ENCODE data around the gene CFAP43.

GRCh38 chr10:104202231-104202630, 29.9 kb downstream of the CFAP43 start:
- TF ChIP-seq ZNF317 (CRISPR knock-in tag; IDR thresholded peaks at IDR 0.05; ENCODE audit: borderline replicate concordance, low read depth) (no peak), ZMAT4 (CRISPR knock-in tag; IDR thresholded peaks at IDR 0.05) (no peak), MXD4 (CRISPR knock-in tag; IDR thresholded peaks at IDR 0.05; ENCODE audit: borderline replicate concordance) (no peak), FOXK1 (CRISPR knock-in tag; IDR thresholded peaks at IDR 0.05) (no peak), MAX (CRISPR knock-in tag; IDR thresholded peaks at IDR 0.05) (no peak), ZNF671 (CRISPR knock-in tag; IDR thresholded peaks at IDR 0.05) (no peak), ETV6 (CRISPR knock-in tag; IDR thresholded peaks at IDR 0.05) (no peak), CREB1 (CRISPR knock-in tag; IDR thresholded peaks at IDR 0.05) (no peak), KAT7 (CRISPR knock-in tag; IDR thresholded peaks at IDR 0.05; ENCODE audit: borderline replicate concordance) (no peak), NFE2L1 (CRISPR knock-in tag; IDR thresholded peaks at IDR 0.05) (no peak), TEAD4 (CRISPR knock-in tag; IDR thresholded peaks at IDR 0.05) (no peak), NR3C1 (CRISPR knock-in tag; conservative IDR thresholded peaks at IDR 0.05; ENCODE audit: low read depth) (no peak)
- TF ChIP-seq, protein P1, sequence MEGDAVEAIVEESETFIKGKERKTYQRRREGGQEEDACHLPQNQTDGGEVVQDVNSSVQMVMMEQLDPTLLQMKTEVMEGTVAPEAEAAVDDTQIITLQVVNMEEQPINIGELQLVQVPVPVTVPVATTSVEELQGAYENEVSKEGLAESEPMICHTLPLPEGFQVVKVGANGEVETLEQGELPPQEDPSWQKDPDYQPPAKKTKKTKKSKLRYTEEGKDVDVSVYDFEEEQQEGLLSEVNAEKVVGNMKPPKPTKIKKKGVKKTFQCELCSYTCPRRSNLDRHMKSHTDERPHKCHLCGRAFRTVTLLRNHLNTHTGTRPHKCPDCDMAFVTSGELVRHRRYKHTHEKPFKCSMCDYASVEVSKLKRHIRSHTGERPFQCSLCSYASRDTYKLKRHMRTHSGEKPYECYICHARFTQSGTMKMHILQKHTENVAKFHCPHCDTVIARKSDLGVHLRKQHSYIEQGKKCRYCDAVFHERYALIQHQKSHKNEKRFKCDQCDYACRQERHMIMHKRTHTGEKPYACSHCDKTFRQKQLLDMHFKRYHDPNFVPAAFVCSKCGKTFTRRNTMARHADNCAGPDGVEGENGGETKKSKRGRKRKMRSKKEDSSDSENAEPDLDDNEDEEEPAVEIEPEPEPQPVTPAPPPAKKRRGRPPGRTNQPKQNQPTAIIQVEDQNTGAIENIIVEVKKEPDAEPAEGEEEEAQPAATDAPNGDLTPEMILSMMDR (IDR thresholded peaks at IDR 0.05): no peak

Data from WTC11 (cell line).